ENCODE data around the gene ACMSD. TPM values are rescaled to one million over a fixed set of nuclear protein-coding genes. Genes with fewer than 3 reads are reported as not detected.

Gene ACMSD
- total RNA-seq, 1 experiment from 2014 or later, result not detected

GRCh38 chr2:134949981-134950708, 111.7 kb downstream of the ACMSD start:
- POLR2A ChIA-PET, result no interaction called here
- Mint-ChIP-seq H3K27ac (ENCODE audit: unreplicated experiment) (no peak overlapping the region), H3K27me3 (ENCODE audit: insufficient read depth, unreplicated experiment) (no peaks in the 10 kb centered on the region), H3K4me3 (ENCODE audit: unreplicated experiment) (no peak overlapping the region), H3K9me3 (ENCODE audit: unreplicated experiment) (no peaks in the 10 kb centered on the region), H3K4me1 (ENCODE audit: low read depth, unreplicated experiment) (no peaks in the 10 kb centered on the region), H3K36me3 (ENCODE audit: insufficient read depth, unreplicated experiment) (peaks cover 85% of the 10 kb centered on the region)
- Histone ChIP-seq H3K4me1 (no peaks in the 10 kb centered on the region), H3K4me3 (ENCODE audit: low read depth, low read length) (no peak overlapping the region), H3K27me3 (replicated peaks; ENCODE audit: control insufficient read depth, insufficient read depth, low read length) (no peaks in the 10 kb centered on the region), H3K36me3 (ENCODE audit: control insufficient read depth, insufficient read depth, low read length) (peaks cover 3% of the 10 kb centered on the region), H3K9me3 (no peaks in the 10 kb centered on the region)
- CTCF ChIA-PET, result no interaction called here
- no peak for TF ChIP-seq CTCF (IDR thresholded peaks at IDR 0.05; ENCODE audit: insufficient read depth in 1 of 2, low read depth in 1 of 2, low read length in 1 of 2, severe bottlenecking in 1 of 2, unreplicated experiment in 1 of 2)
- no TSS peak for BruUV-seq (replicated peaks)
- no peak for DNase-seq
- intact Hi-C loops (cut with micrococcal nuclease; ENCODE audit: unreplicated experiment), result no loop called here

GRCh38 chr2:134950886-134951285, 112.5 kb downstream of the ACMSD start:
- Histone ChIP-seq H3K27me3 (replicated peaks; ENCODE audit: control insufficient read depth, insufficient read depth, low read length) (no peaks in the 10 kb centered on the region), H3K36me3 (ENCODE audit: control insufficient read depth, insufficient read depth, low read length) (peaks cover 3% of the 10 kb centered on the region), H3K4me3 (ENCODE audit: low read depth, low read length) (no peak overlapping the region), H3K4me1 (no peaks in the 10 kb centered on the region), H3K9me3 (no peaks in the 10 kb centered on the region)
- ChIA-PET CTCF (no interaction called here), POLR2A (no interaction called here)
- BruUV-seq (replicated peaks), result no TSS peak
- no peaks in the 10 kb centered on the region for H3K4me1 Mint-ChIP-seq (ENCODE audit: low read depth, unreplicated experiment)
- no peaks in the 10 kb centered on the region for H3K27me3 Mint-ChIP-seq (ENCODE audit: insufficient read depth, unreplicated experiment)
- TF ChIP-seq CTCF (IDR thresholded peaks at IDR 0.05; ENCODE audit: insufficient read depth in 1 of 2, low read depth in 1 of 2, low read length in 1 of 2, severe bottlenecking in 1 of 2, unreplicated experiment in 1 of 2), result no peak
- H3K36me3 Mint-ChIP-seq (ENCODE audit: insufficient read depth, unreplicated experiment), result peaks cover 85% of the 10 kb centered on the region
- no peak for DNase-seq
- H3K9me3 Mint-ChIP-seq (ENCODE audit: unreplicated experiment), result no peaks in the 10 kb centered on the region
- no peak overlapping the region for H3K4me3 Mint-ChIP-seq (ENCODE audit: unreplicated experiment)
- no peak overlapping the region for H3K27ac Mint-ChIP-seq (ENCODE audit: unreplicated experiment)
- intact Hi-C loops (cut with micrococcal nuclease; ENCODE audit: unreplicated experiment), result no loop called here

Small RNAs within 50 kb of the gene (microRNA-seq; reads per million reads assigned to microRNA genes)
- gene MIR5590, result not detected

Other genes with a start within 250 kb of the ACMSD start
- 3.2 and 4.1 TPM in 2 replicates for gene TMEM163, start 119.6 kb upstream of the ACMSD start, total RNA-seq (2022)
- gene CCNT2, start 80.2 kb downstream of the ACMSD start, total RNA-seq (2022), result 39.4 and 42.9 TPM in 2 replicates
- not detected in 2 replicates for gene MAP3K19, start 208.8 kb downstream of the ACMSD start, total RNA-seq (2022)
- 41.5 and 43.1 TPM in 2 replicates for gene RAB3GAP1, start 213.7 kb downstream of the ACMSD start, total RNA-seq (2022)

All from Caco-2 (cell line).